AG04449 (cell line): Measurements from ENCODE around the gene NOX5.

Experiments
- CTCF ChIA-PET: fragments of 350-600 bp; formaldehyde crosslinking; extraction: SDS; loops from one replicate; lab custom pipeline; 2021; ENCODE audit warnings: antibody characterized with exemption; lab: Yijun Ruan, JAX
- POLR2A ChIA-PET: fragments of 400-600, 350-600 bp; formaldehyde crosslinking; extraction: SDS; loops from one replicate; lab custom pipeline; 2020; ENCODE audit warnings: antibody characterized with exemption, inconsistent platforms; lab: Yijun Ruan, JAX
- DNase-seq: peaks from one replicate; pipeline ENCODE4 v3.0.0-alpha.2; 2010; ENCODE audit warnings: low read depth, low spot score
- H3K4me3 ChIP-seq: 2 replicates; pipeline ENCODE4 v1.5.1; 2011; ENCODE audit warnings: low read depth, mild to moderate bottlenecking, control low read depth, low read length
- TF ChIP-seq, protein P1 (sequence below): IDR thresholded peaks from one replicate; pipeline ENCODE4 v1.5.1; 2011; ENCODE audit warnings: mild to moderate bottlenecking, moderate library complexity, low read length, control low read depth, inconsistent platforms; ENCODE audit not compliant: insufficient read depth; ENCODE audit errors: missing control alignments

The NOX5 gene

DNA sequence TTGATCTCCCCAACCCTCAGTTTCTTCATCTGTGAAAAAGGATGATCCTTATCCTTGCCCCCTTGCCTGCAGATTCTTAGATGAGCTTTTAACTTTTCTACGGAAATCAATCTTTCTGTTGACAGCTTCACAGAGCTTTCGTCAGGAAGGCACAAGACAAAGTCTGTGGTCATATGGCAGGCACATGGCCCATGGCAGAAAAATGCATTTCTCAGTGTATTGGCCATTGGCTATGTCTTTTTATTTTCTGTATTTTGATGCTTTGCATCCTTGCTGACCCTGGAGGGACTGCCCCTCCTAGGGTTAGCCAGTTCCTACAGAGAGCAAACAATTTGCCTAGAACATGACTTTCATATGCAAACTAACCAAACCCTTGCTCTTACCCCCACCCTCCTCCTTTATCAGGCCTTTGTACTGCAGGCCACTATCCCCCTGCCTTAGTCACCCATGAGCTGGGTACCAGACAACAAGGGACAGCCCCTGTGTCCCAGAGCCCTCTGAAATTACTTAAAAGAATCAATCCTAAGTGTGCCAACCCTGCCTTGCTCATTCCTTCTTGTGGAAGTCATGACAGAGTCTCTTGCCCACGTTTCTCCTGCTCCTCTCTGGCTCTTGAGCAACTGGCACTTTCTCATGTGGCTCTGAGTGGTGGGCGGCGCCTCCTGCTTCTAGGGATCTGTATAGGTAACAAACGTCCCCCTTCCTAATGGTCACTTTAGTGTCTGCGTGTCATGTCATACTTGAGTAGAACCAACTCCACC lies 24.1 kb upstream of the NOX5 start:
- TF ChIP-seq, protein P1, sequence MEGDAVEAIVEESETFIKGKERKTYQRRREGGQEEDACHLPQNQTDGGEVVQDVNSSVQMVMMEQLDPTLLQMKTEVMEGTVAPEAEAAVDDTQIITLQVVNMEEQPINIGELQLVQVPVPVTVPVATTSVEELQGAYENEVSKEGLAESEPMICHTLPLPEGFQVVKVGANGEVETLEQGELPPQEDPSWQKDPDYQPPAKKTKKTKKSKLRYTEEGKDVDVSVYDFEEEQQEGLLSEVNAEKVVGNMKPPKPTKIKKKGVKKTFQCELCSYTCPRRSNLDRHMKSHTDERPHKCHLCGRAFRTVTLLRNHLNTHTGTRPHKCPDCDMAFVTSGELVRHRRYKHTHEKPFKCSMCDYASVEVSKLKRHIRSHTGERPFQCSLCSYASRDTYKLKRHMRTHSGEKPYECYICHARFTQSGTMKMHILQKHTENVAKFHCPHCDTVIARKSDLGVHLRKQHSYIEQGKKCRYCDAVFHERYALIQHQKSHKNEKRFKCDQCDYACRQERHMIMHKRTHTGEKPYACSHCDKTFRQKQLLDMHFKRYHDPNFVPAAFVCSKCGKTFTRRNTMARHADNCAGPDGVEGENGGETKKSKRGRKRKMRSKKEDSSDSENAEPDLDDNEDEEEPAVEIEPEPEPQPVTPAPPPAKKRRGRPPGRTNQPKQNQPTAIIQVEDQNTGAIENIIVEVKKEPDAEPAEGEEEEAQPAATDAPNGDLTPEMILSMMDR, result no peak
- H3K4me3 ChIP-seq, result no peak overlapping the region
- POLR2A ChIA-PET, result no interaction called here
- CTCF ChIA-PET, result interaction anchor here (0.7 kb wide), 1 partner anchor 41 kb away, joined by 4 read pairs; no protein-coding TSS in a partner anchor
- DNase-seq, result no peak

DNA sequence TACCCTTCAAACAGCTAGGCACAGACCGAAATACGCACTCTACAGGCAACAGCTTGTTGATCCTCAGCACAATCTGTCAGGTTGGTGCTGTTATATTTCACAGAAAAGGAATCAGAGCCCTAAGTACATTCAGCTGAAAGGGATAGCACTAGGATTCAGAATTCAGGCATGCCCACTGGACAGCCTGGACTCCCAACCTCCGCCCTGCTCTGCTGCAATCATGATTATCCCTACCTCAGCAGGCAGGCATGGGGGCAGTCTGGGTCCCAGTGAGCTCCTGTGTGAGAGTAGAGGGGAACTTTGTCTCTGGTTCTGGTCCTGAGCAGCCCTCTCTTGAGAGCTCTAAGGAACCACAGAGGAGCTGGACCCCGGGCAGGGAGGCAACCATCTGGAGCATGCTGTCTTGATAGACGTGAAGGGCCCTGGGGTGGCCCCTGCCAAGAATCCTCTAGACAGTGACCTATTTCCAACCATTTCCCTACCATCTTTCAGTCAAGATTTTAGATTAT lies 23.4 kb upstream of the NOX5 start:
- ChIA-PET POLR2A (no interaction called here), CTCF (interaction anchor here (0.7 kb wide), 1 partner anchor 40 kb away, joined by 4 read pairs; no protein-coding TSS in a partner anchor)
- no peak overlapping the region for H3K4me3 ChIP-seq
- no peak for DNase-seq
- TF ChIP-seq, protein P1, result no peak

DNA sequence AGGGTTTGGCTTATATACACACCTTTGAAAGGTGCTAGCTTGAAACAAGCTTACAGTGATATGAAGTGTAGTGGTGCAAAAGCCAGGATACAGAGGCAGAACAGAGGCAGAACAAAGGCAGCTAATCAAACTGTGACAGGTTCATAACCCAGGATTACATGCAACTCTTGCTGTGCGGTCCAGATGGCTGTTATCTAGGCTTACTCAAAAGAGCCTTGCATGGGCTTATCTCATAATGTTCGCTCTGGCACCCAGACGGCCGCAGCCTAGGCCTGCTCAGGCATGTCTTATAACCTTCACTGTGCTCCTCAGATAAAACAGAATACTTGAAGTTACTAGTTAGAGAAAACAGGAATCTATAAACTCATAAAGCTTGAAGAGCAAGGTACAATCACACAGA lies 22.8 kb upstream of the NOX5 start:
- DNase-seq, result no peak
- no peak overlapping the region for H3K4me3 ChIP-seq
- ChIA-PET POLR2A (no interaction called here), CTCF (no interaction called here)
- TF ChIP-seq, protein P1, result no peak

DNA sequence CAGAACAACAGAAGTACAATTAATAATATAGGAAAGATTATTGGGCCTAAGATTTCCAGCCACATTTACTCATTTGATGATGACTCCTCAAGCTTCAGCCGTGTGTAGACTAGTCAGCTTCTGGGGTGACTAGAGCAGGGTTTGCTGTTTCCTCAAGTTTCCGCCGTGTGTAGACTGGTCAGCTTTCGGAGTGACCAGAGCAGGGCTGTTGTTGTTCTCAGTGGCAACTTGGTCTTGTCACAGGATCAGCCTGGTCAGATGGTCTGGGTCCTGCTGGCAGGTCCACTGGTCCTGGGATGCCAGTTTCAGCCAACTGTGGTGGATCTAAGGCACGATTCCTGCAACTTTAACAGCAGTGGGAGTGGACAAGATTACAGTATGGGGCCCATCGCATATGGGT lies 21.8 kb upstream of the NOX5 start:
- DNase-seq, result no peak
- TF ChIP-seq, protein P1, result no peak
- H3K4me3 ChIP-seq, result no peak overlapping the region
- POLR2A ChIA-PET, result interaction anchor here (0.6 kb wide), 1 partner anchor 28 kb away, joined by 6 read pairs; no protein-coding TSS in a partner anchor
- CTCF ChIA-PET, result interaction anchor here (0.6 kb wide), 1 partner anchor 54 kb away, joined by 3 read pairs; no protein-coding TSS in a partner anchor

DNA sequence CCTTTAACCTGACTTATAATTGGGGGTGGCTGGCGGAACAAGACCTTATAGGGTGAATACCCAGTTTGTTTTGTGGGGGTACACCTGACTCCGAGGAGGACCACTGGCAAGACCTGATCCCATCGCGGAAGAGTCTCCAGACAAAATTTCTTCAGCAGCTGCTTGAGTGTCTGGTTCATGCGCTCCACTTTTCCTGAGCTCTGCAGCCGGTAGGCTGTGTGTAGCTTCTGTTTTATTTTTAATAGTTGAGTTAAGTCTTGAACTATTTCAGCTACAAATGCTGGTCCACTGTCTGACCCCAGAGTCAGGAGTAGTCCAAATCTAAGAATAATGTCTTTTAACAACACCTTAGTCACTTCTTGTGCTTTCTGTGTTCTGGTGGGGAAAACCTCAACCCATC lies 21.2 kb upstream of the NOX5 start:
- H3K4me3 ChIP-seq, result no peak overlapping the region
- TF ChIP-seq, protein P1, result no peak
- ChIA-PET CTCF (interaction anchor here (0.6 kb wide), 1 partner anchor 55 kb away, joined by 3 read pairs; no protein-coding TSS in a partner anchor), POLR2A (no interaction called here)
- DNase-seq, result no peak

DNA sequence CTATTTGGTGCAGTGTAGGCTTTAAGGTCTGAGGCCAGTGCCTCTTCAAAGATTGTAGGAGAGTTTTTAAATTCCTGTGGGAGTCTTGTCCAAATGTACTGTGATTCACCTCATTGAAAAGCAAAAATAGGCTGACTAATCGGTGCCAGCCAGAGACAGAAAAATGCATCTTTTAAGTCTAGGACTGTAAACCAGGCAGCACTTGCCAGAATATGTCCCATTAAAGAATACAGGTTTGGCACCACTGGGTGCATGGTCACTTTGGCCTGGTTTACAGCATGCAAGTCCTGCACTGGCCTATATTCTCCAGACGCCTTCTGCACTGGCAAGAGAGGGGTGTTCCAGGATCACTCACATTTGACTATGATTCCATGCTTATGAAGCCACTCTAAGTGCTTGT lies 20.3 kb upstream of the NOX5 start:
- ChIA-PET CTCF (interaction anchor here (1.3 to 1.7 kb wide), 2 partner anchors 15 to 37 kb away, joined by 3 read pairs; no protein-coding TSS in a partner anchor), POLR2A (no interaction called here)
- peak; percentile 29 for DNase-seq
- no peak overlapping the region for H3K4me3 ChIP-seq
- TF ChIP-seq, protein P1, result no peak
